Naive thymus-derived CD8-positive, alpha-beta T cell (primary cell): Measurements from ENCODE around the gene ZFP30. TPM values are rescaled to one million over a fixed set of nuclear protein-coding genes. Genes with fewer than 3 reads are reported as not detected.
"Not testable (repeated sequence)": the region's sequence is repeated elsewhere in the genome, so short reads cannot be mapped to it uniquely, and the experiment has no call there.

Source experiments
- ATAC-seq, 2 donors: fragments of 150-1000 bp; cut with Tn5 transposase in 1 of 2; sonication (Bioruptor Pico), chemical (Tn5 transposase) in 1 of 2; 1 replicate in 1 of 2; 2 replicates in 1 of 2; pipeline ENCODE4 v1.10.0; 2021; ENCODE audit warnings: mild to moderate bottlenecking in 2 of 2, moderate library complexity in 2 of 2
- POLR2A ChIA-PET: fragments of 350-600 bp; sonication (Branson Sonifier 250); formaldehyde crosslinking; loops from one replicate; lab custom pipeline; 2021; ENCODE audit warnings: antibody characterized with exemption; lab: Charles Lee
- DNase-seq, 10 donors: peaks; one replicate each; pipeline versions ENCODE4 v3.0.0 to v3.0.0-alpha.2; 2020 to 2022
- H3K27ac Mint-ChIP-seq, 10 donors: one replicate each; pipeline ENCODE4 v1.8.0; 2020 to 2022; ENCODE audit warnings: mild to moderate bottlenecking in 10 of 10, mixed read lengths in 10 of 10, moderate library complexity in 4 of 10, inconsistent platforms in 1 of 10
- H3K27me3 Mint-ChIP-seq, 5 donors: one replicate each; pipeline ENCODE4 v1.8.0; 2021 to 2022; ENCODE audit warnings: mixed read lengths in 5 of 5
- H3K36me3 Mint-ChIP-seq, 3 donors: one replicate each; pipeline ENCODE4 v1.8.0; 2020 to 2022; ENCODE audit warnings: mixed read lengths in 3 of 3, mild to moderate bottlenecking in 2 of 3, inconsistent platforms in 1 of 3
- H3K4me1 Mint-ChIP-seq, 4 donors: one replicate each; pipeline ENCODE4 v1.8.0; 2021 to 2022; ENCODE audit warnings: mixed read lengths in 4 of 4
- H3K4me3 Mint-ChIP-seq, 10 donors: one replicate each; pipeline ENCODE4 v1.8.0; 2020 to 2022; ENCODE audit warnings: mild to moderate bottlenecking in 10 of 10, mixed read lengths in 10 of 10, moderate library complexity in 6 of 10, inconsistent platforms in 1 of 10
- H3K9me3 Mint-ChIP-seq, 9 donors: one replicate each; pipeline ENCODE4 v1.8.0; 2020 to 2022; ENCODE audit warnings: mixed read lengths in 9 of 9, mild to moderate bottlenecking in 3 of 9, inconsistent platforms in 1 of 9, moderate library complexity in 1 of 9
- polyA plus RNA-seq, 3 donors: library from polyadenylated mRNA; unstranded; fragments of 300-500 nt; fragmentation: Illumina TruSeq; gene quantifications; one replicate each; pipeline ENCODE4 v1.2.3, GENCODE V29; 2021
- total RNA-seq, 8 experiments: library from RNA in 2 of 8; stranded (reverse) in 2 of 8; gene quantifications; one replicate each; pipeline ENCODE4 v1.2.3 and lab custom pipeline; 2021 to 2026

ZFP30 gene
- total RNA-seq (10 to 100 TPM; 16.8 to 22.0 TPM), polyA plus RNA-seq (1 to 10 TPM; 2.3 to 2.9 (median 2.7) TPM), total RNA-seq (lab: John Stamatoyannopoulos, UW) (10.3 to 30.0 (median 15.2) reads per million in 6 experiments)

DNA sequence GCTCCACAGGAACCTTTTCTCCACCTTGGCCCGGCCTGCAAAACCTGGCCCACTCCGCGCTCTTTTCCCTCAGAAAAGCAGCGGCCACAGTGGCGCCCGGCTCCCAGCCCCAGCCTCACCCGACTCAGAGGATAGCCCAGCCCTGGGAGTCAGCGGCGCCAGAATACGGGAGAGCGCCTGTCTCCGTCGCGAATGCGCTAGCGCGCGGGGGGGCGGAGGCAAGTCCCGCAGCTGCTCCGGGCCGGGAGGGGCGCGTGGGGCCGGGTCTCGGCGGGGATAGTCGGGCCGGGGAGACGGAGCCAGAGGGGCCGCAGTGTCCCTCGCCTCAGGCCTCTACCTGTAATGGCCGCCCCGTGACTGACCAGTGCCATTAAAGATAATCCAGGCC, at the start of gene ZFP30:
ZFP30 (minus strand) TSS at position 165 of the 388 bp plus-strand sequence. CDS start 7,643 bp downstream, outside the sequence.
- peak within 1 kb of the TSS; percentile 87 to 99 (median 96) for H3K4me3 Mint-ChIP-seq
- H3K9me3 Mint-ChIP-seq = peaks cover 0 to 15% (median 2%) of the 10 kb centered on the region in 9 donors
- H3K4me1 Mint-ChIP-seq = peaks cover 21 to 39% (median 30%) of the 10 kb centered on the region in 4 donors
- H3K27ac Mint-ChIP-seq = peak within 1 kb of the TSS; percentile 83 to 98 (median 98)
- peak; percentile 60 to 77 for ATAC-seq
- H3K27me3 Mint-ChIP-seq = no peaks in the 10 kb centered on the region
- DNase-seq = peak; percentile 71 to 86 (median 78)
- POLR2A ChIA-PET = interaction anchor here (0.7 to 1.3 kb wide), 6 partner anchors 37 to 285 kb away, joined by 3 to 8 read pairs (median 4); partner anchors contain the start of genes ZNF527, ZNF540, ZNF569 and ZNF570
- H3K36me3 Mint-ChIP-seq = peaks cover 5 to 16% (median 11%) of the 10 kb centered on the region in 3 donors

DNA sequence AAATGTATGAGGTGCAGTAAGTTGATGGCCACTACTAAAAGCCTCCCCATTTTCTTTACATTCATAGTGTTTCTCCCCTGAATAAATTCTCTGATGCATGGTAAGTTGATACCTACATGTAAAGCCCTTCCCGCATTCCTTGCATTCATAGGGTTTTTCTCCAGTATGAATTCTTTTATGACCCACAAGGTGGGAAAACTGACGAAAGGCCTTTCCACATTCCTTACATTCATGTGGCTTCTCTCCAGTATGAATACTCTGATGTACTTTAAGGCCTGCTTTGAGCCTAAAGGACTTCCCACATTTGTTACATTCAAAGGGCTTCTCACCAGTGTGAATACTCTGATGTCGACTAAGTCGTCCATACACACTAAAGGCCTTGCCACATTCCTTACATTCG, 43.8 kb upstream of the ZFP30 start:
- ATAC-seq = no peak
- no peak for DNase-seq
- Mint-ChIP-seq H3K4me3 (no peak overlapping the region), H3K27ac (no peak overlapping the region), H3K27me3 (no peaks in the 10 kb centered on the region), H3K4me1 (peaks cover 0 to 2% (median 0%) of the 10 kb centered on the region in 4 donors), H3K9me3 (peaks cover 27 to 89% (median 55%) of the 10 kb centered on the region in 9 donors), H3K36me3 (peaks cover 48 to 70% (median 69%) of the 10 kb centered on the region in 3 donors)
- POLR2A ChIA-PET = no interaction called here

DNA sequence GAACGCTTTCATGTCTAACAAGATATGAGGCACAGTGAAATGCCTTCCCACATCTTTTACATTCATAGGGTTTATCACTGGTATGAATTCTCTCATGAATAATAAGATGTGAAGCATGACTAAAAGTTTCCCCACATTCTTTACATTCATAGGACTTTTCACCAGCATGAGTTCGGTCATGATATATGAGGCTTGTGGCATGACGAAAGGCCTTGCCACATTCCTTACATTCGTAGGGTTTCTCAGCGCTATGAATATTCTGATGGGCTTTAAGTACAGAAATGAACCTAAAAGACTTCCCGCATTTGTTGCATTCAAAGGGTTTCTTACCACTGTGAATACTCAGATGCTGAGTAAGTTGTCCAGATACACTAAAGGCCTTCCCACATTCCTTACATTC, 43.0 kb upstream of the ZFP30 start:
- DNase-seq = no peak
- no peak for ATAC-seq
- peaks cover 42 to 67% (median 64%) of the 10 kb centered on the region in 3 donors for H3K36me3 Mint-ChIP-seq
- peaks cover 26 to 86% (median 55%) of the 10 kb centered on the region in 9 donors for H3K9me3 Mint-ChIP-seq
- H3K4me3 Mint-ChIP-seq = no peak overlapping the region
- no peaks in the 10 kb centered on the region for H3K27me3 Mint-ChIP-seq
- H3K27ac Mint-ChIP-seq = no peak overlapping the region
- POLR2A ChIA-PET = no interaction called here
- H3K4me1 Mint-ChIP-seq = peaks cover 0 to 2% (median 0%) of the 10 kb centered on the region in 4 donors

DNA sequence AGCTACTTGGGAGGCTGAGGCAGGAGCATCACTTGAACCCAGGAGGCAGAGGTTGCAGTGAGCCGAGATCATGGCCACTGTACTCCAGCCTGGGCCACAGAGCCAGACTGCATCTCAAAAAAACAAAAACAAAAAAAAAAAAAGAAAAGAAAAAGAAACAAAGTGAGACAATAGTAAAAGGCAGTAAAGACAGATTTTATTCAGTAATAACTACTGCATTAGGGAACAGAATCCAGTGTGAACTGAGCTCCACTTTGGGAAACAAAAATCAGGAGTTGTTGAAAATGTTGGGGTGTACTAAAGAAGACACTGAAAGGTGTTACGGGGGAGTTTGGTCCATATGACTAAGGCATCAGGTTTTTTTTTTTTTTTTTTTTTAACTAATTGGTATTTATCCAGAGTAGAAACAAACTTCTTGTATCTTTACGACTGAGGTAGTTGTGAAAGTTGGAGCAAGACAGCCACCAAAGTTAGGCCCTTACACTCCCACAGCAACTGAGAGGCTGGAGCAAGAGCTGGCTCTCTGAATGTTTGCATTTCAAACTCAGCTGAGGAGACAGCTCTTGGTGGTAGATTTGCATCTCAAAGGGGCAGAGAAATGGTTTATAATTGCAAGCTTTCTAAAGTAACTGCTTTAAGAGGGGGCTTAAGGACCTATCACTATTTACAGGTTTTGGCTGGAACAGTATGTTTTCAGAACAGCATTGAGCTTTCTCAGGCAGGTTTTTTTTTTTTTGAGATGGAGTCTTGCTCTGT, 40.1 kb upstream of the ZFP30 start:
- POLR2A ChIA-PET = interaction anchor here (0.7 kb wide), 1 partner anchor 19 kb away, joined by 4 read pairs; no protein-coding TSS in a partner anchor
- H3K4me1 Mint-ChIP-seq = peaks cover 6 to 13% (median 11%) of the 10 kb centered on the region in 4 donors

DNA sequence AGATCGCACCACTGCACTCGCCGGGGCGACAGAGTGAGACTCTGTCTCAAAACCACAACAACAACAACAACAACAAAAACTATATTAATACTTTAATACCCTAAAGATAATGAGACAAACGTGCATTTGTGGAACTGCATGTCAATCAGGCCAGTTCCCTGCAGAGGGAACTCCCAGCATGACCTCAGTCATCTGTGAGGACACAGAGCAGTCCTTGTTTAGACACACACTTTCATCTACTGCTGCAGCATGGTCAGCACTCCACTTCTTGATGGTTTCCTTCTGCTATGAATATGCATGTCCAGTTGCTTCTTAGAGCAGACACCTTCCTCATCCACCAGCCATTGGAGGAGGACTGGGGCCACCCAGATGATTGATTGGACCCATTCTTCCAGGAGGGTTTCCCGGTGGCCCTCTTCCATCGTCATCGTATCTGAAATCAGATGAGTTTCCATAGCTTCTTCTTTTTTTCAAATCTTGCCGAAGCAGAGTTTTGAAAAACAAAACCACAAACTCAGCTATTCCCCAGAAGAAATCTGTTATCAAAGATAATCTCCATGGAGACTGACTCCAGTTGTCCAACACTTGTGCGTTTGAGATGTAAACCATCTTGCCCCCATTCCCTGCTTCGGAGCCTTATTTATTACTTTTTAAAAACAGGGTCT, 37.8 kb upstream of the ZFP30 start:
- peaks cover 9 to 39% (median 26%) of the 10 kb centered on the region in 3 donors for H3K36me3 Mint-ChIP-seq
- H3K4me3 Mint-ChIP-seq = peak overlapping the region in 7 of 10 donors; percentile 9 to 90 (median 34)
- H3K27me3 Mint-ChIP-seq = no peaks in the 10 kb centered on the region
- H3K4me1 Mint-ChIP-seq = peaks cover 6 to 13% (median 12%) of the 10 kb centered on the region in 4 donors
- H3K9me3 Mint-ChIP-seq = peaks cover 8 to 55% (median 18%) of the 10 kb centered on the region in 9 donors
- DNase-seq = no peak
- POLR2A ChIA-PET = interaction anchor here (1.0 to 1.8 kb wide), 4 partner anchors 38 to 225 kb away, joined by 3 to 13 read pairs (median 6); partner anchors contain the start of genes ZFP30, ZNF570 and ZNF573
- no peak for ATAC-seq
- peak overlapping the region in 1 of 10 donors; percentile 60 for H3K27ac Mint-ChIP-seq

More for the DNA sequence above, 40.1 kb upstream of the ZFP30 start:
- H3K9me3 Mint-ChIP-seq = peaks cover 20 to 69% (median 37%) of the 10 kb centered on the region in 9 donors
- peaks cover 22 to 49% (median 47%) of the 10 kb centered on the region in 3 donors for H3K36me3 Mint-ChIP-seq
- no peak overlapping the region for H3K27ac Mint-ChIP-seq
- ATAC-seq = no peak
- DNase-seq = no peak
- H3K4me3 Mint-ChIP-seq = no peak overlapping the region
- H3K27me3 Mint-ChIP-seq = no peaks in the 10 kb centered on the region

DNA sequence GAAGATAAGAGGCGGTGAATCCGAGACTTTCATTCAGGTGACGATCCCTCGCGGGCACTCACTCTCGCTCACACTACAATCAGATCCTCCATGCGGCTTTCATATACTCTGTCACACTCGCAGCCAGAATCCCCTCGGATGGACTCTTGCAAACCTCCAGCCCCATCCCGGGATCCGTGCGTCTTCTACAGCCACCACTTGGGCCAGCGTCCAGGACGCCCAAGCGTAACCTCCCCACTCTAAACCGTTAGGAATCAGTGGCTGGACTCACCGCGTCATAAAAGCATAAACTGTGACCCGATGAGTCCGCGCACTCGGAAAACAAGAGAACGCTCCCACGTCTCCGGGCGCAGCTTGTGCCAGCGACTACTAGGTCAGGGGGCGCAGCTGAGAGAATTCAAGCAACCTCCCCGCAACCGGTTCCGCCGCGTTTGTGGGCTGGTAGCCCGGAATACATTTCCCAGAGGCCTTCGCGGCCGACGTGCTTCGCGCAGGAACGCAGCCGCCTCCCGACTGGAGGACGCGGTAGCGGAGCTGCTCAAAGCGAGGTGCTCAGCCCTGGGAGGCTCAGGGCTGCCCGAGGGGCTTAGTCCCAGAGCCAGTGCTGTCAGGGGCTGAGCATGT, 36.7 kb upstream of the ZFP30 start:
- H3K27ac Mint-ChIP-seq = peak overlapping the region; percentile 87 to 99 (median 98)
- no peaks in the 10 kb centered on the region for H3K27me3 Mint-ChIP-seq
- DNase-seq (peak; percentile 55 to 93 (median 75)), ATAC-seq (peak; percentile 95 to 98)
- peaks cover 6 to 13% (median 12%) of the 10 kb centered on the region in 4 donors for H3K4me1 Mint-ChIP-seq
- peaks cover 12 to 37% (median 15%) of the 10 kb centered on the region in 3 donors for H3K36me3 Mint-ChIP-seq
- POLR2A ChIA-PET = interaction anchor here (0.6 to 1.8 kb wide), 7 partner anchors 17 to 232 kb away, joined by 3 to 13 read pairs (median 4); partner anchors contain the start of genes ZFP30, ZNF540, ZNF570 and ZNF571
- H3K4me3 Mint-ChIP-seq = peak overlapping the region; percentile 89 to 99 (median 94)
- peaks cover under 1 to 55% (median 13%) of the 10 kb centered on the region in 9 donors for H3K9me3 Mint-ChIP-seq

DNA sequence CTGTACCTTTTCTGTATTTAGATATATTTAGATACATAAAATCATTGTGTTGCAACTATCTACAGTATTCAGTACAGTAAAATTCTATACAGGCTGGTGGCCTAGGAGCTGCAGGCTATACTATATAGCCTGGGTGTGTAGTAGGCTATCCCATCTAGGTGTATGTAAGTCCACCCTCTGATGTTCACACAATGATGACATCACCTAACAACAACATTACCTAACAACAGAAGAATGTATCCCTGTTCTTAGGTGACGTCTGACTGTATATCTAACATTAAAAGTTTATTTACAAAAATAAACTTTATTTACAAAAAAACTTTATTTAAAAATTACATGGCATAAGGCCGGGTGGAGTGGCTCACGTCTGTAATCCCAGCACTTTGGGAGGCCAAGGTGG, 28.3 kb upstream of the ZFP30 start:
- DNase-seq (no peak), ATAC-seq (no peak)
- Mint-ChIP-seq H3K4me3 (no peak overlapping the region), H3K27me3 (no peaks in the 10 kb centered on the region), H3K9me3 (peaks cover 2 to 72% (median 36%) of the 10 kb centered on the region in 9 donors), H3K27ac (no peak overlapping the region), H3K4me1 (peaks cover 0 to 1% (median 0%) of the 10 kb centered on the region in 4 donors), H3K36me3 (peaks cover 35 to 63% (median 42%) of the 10 kb centered on the region in 3 donors)
- POLR2A ChIA-PET = interaction anchor here (0.7 kb wide), 2 partner anchors 17 to 36 kb away, joined by 3 to 4 read pairs; no protein-coding TSS in a partner anchor

DNA sequence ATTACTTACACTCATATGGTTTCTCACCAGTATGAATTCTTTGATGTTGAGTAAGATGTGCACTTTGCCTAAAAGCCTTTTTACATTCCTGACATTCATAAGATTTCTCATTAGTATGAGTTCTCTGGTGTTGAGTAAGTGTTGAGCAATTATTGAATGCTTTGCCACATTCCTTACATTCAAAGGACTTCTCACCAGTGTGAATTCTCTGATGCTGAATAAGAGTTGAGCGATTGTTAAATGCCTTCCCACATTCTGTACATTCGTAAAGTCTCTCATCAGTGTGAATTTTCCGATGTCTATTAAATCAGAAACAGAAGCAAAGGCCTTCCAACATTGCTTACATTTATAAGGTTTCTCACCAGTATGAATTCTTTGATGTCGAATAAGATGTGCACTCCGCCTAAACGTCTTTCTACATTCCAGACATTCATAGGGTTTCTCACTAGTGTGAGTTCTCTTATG, 14.2 kb upstream of the ZFP30 start:
- DNase-seq (no peak), ATAC-seq (no peak)
- H3K4me1 Mint-ChIP-seq = no peaks in the 10 kb centered on the region
- H3K27ac Mint-ChIP-seq = no peak overlapping the region
- POLR2A ChIA-PET = no interaction called here
- peaks cover 10 to 93% (median 32%) of the 10 kb centered on the region in 9 donors for H3K9me3 Mint-ChIP-seq
- no peak overlapping the region for H3K4me3 Mint-ChIP-seq
- H3K27me3 Mint-ChIP-seq = no peaks in the 10 kb centered on the region
- peaks cover 2 to 52% (median 28%) of the 10 kb centered on the region in 3 donors for H3K36me3 Mint-ChIP-seq

DNA sequence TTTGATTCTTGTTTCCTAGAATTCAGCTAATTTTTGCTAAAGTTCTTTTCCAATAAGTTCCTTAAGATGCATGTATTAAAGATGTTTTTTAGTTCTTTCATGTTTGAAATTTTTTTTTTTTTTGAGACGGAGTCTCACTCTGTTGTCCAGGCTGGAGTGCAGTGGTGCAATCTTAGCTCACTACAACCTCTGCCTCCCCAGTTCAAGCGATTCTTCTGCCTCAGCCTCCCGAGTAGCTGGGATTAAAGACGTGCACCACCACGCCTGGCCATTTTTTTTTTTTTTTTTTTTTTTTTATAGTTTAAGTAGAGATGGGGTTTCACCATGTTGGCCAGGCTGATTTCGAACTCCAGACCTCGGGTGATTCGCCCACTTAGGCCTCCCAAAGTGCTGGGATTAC, 1.9 kb upstream of the ZFP30 start:
- POLR2A ChIA-PET, H3K27me3 Mint-ChIP-seq, ATAC-seq, DNase-seq: not testable (repeated sequence)
- Mint-ChIP-seq H3K36me3 (peaks cover 2 to 12% (median 8%) of the 10 kb centered on the region in 3 donors), H3K27ac (peak overlapping the region in 4 of 10 donors; percentile 83 to 98 (median 97)), H3K4me3 (peak overlapping the region in 9 of 10 donors; percentile 38 to 99 (median 96)), H3K9me3 (peaks cover 0 to 29% (median 9%) of the 10 kb centered on the region in 9 donors), H3K4me1 (peaks cover 21 to 39% (median 30%) of the 10 kb centered on the region in 4 donors)

DNA sequence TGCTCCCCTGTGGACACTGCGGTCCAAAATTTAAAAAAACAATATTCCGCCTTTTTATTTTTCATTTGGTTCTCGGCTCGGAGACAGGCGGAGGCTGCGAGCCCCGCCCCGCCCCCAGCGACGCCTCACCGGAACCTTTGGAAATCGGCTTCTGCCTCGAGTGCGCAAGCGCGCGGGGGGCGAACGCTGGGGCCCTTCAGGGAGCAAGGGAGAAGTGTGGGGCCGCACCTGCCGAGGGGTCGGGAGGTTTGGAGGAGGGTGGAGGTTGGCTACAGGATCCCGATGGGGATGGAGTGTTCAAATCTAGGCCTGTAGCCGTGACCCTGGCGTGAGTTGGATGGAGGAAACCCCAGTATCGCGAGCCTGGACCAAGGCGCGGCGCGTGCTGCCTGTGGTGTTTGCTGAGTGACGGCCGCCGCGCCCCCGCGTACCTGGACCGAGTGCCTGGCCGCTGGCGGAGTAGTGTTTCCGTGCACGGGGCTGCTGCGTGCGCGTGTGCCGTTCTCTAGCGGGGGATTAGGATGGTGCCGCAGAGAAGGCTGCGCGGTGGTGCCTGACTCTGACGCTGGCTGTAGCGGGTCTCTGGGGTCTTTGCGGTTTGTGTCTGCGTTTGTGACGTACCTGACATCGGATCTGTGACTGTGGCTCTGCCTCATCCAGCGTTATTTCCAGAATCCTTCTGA, 565 bp upstream of the ZFP30 start:
- POLR2A ChIA-PET = interaction anchor here (0.7 to 1.3 kb wide), 4 partner anchors 37 to 187 kb away, joined by 3 to 8 read pairs (median 4); partner anchors contain the start of genes ZNF540, ZNF570, ZNF571 and ZNF793
- peak overlapping the region; percentile 87 to 99 (median 96) for H3K4me3 Mint-ChIP-seq
- peaks cover 21 to 39% (median 30%) of the 10 kb centered on the region in 4 donors for H3K4me1 Mint-ChIP-seq

More for the DNA sequence above, 565 bp upstream of the ZFP30 start:
- DNase-seq (peak; percentile 73 to 92 (median 86)), ATAC-seq (peak; percentile 77 to 80)
- peaks cover 5 to 16% (median 6%) of the 10 kb centered on the region in 3 donors for H3K36me3 Mint-ChIP-seq
- peaks cover 0 to 15% (median 5%) of the 10 kb centered on the region in 9 donors for H3K9me3 Mint-ChIP-seq
- peak overlapping the region; percentile 83 to 98 (median 98) for H3K27ac Mint-ChIP-seq
- no peaks in the 10 kb centered on the region for H3K27me3 Mint-ChIP-seq
